ENCODE data around the gene NAP1L1.

NAP1L1 gene

GRCh38 chr12:76057326-76057725 is 27.2 kb downstream of the NAP1L1 start:
- H3K36me3 ChIP-seq (ENCODE audit: control insufficient read depth in 1 of 2, insufficient read depth in 2 of 2, low read length in 2 of 2), result peaks cover 48% of the 10 kb centered on the region in 2 donors
- no peaks in the 10 kb centered on the region for H3K9me3 ChIP-seq (ENCODE audit: control insufficient read depth in 1 of 2, low read length in 2 of 2)
- H3K4me3 ChIP-seq (ENCODE audit: low read depth in 1 of 2, low read length in 2 of 2), result no peak overlapping the region
- H3K4me1 ChIP-seq (ENCODE audit: control insufficient read depth in 1 of 2, insufficient read depth in 2 of 2, low read length in 2 of 2), result no peaks in the 10 kb centered on the region
- H3K27me3 ChIP-seq (ENCODE audit: low read depth, low read length), result no peaks in the 10 kb centered on the region
- H3K27ac ChIP-seq (ENCODE audit: low read length), result no peak overlapping the region

- Histone ChIP-seq H3K9me3 (ENCODE audit: control insufficient read depth in 1 of 2, low read length in 2 of 2) (no peaks in the 10 kb centered on the region), H3K27me3 (ENCODE audit: low read depth, low read length) (no peaks in the 10 kb centered on the region), H3K4me1 (ENCODE audit: control insufficient read depth in 1 of 2, insufficient read depth in 2 of 2, low read length in 2 of 2) (no peaks in the 10 kb centered on the region), H3K4me3 (ENCODE audit: low read depth in 1 of 2, low read length in 2 of 2) (no peak overlapping the region), H3K27ac (ENCODE audit: low read length) (no peak overlapping the region), H3K36me3 (ENCODE audit: control insufficient read depth in 1 of 2, insufficient read depth in 2 of 2, low read length in 2 of 2) (peaks cover 47 to 58% of the 10 kb centered on the region in 2 donors)
Observed at GRCh38 chr12:76055393-76055792, 29.1 kb downstream of the NAP1L1 start.

DNA sequence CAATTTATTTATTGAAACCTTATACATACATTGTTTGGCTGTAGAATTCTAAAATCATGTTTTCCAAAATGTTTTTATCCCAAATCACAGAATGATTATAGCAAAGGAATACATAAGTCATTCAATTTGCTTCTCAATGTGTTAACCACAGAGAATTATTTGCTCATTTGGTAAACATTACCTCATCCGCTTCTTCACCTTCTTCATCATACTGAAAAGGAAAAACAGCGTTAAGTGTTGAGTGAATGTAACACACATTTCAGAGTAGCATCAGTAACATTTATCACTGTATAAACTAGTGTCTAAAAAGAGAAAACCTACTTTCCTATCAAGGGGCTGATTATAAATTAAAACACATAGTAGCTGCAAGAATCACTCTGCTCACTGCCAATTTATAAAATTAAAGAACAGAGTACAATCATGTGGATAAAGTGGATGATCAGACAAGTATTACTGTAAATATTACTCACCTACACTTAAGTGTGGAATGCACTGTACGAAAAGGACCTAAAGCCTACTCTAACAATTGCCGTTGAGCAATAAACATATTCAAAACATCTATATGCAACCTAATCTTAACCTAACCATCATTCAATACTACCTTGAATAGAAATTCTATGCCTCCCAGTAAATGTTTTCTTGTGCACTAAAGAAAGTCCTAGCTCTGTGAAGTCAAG is 34.8 kb downstream of the NAP1L1 start:
- no peak overlapping the region for H3K27ac ChIP-seq (ENCODE audit: low read length)
- no peak overlapping the region for H3K4me3 ChIP-seq (ENCODE audit: low read depth in 1 of 2, low read length in 2 of 2)
- H3K9me3 ChIP-seq (ENCODE audit: control insufficient read depth in 1 of 2, low read length in 2 of 2), result no peaks in the 10 kb centered on the region
- no peaks in the 10 kb centered on the region for H3K4me1 ChIP-seq (ENCODE audit: control insufficient read depth in 1 of 2, insufficient read depth in 2 of 2, low read length in 2 of 2)
- no peaks in the 10 kb centered on the region for H3K27me3 ChIP-seq (ENCODE audit: low read depth, low read length)
- peaks cover 40 to 52% of the 10 kb centered on the region in 2 donors for H3K36me3 ChIP-seq (ENCODE audit: control insufficient read depth in 1 of 2, insufficient read depth in 2 of 2, low read length in 2 of 2)

DNA sequence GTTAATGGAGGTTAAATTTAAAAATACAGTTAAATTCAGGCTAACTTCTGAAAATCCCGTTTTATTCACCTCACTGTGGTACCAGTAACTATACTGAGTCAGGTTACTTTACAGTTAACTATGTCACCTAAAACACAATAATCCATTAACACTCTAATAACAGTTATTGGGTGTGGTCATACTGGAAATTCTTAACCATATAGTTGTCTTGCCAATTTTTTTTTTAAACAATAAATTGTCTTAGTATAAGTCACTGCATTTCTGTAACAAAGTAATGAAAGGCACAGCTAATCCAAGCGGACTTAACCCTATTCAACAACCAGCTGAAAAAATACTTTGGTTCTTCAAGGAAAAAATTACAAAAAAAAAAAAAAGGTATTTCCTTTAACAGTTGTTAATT is 36.7 kb downstream of the NAP1L1 start:
- Histone ChIP-seq H3K9me3 (ENCODE audit: control insufficient read depth in 1 of 2, low read length in 2 of 2) (no peaks in the 10 kb centered on the region), H3K4me3 (ENCODE audit: low read depth in 1 of 2, low read length in 2 of 2) (no peak overlapping the region), H3K36me3 (ENCODE audit: control insufficient read depth in 1 of 2, insufficient read depth in 2 of 2, low read length in 2 of 2) (peaks cover 29 to 33% of the 10 kb centered on the region in 2 donors), H3K27ac (ENCODE audit: low read length) (no peak overlapping the region), H3K27me3 (ENCODE audit: low read depth, low read length) (no peaks in the 10 kb centered on the region), H3K4me1 (ENCODE audit: control insufficient read depth in 1 of 2, insufficient read depth in 2 of 2, low read length in 2 of 2) (no peaks in the 10 kb centered on the region)

DNA sequence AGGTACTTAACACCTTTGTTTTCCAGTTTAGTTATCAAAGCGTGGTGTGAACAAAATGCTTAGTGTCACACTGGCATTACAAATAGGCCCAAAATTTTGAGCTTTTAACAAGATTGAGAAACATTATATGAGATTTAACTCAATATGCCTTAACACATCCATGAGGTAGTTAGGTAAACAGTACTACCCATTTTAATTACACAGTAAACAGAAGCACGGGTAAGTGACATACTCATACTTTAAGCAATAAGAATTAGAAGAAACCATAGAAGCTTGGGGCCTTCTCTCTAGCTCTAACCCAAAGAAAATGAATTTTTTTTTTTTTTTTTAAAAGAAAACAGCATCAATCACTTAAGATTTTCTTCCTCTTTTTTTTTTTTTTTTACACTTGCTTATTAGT is 37.4 kb downstream of the NAP1L1 start:
- no peaks in the 10 kb centered on the region for H3K4me1 ChIP-seq (ENCODE audit: control insufficient read depth in 1 of 2, insufficient read depth in 2 of 2, low read length in 2 of 2)
- no peak overlapping the region for H3K27ac ChIP-seq (ENCODE audit: low read length)
- H3K27me3 ChIP-seq (ENCODE audit: low read depth, low read length), result no peaks in the 10 kb centered on the region
- H3K4me3 ChIP-seq (ENCODE audit: low read depth in 1 of 2, low read length in 2 of 2), result no peak overlapping the region
- H3K9me3 ChIP-seq (ENCODE audit: control insufficient read depth in 1 of 2, low read length in 2 of 2), result no peaks in the 10 kb centered on the region
- H3K36me3 ChIP-seq (ENCODE audit: control insufficient read depth in 1 of 2, insufficient read depth in 2 of 2, low read length in 2 of 2), result peaks cover 22 to 26% of the 10 kb centered on the region in 2 donors

DNA sequence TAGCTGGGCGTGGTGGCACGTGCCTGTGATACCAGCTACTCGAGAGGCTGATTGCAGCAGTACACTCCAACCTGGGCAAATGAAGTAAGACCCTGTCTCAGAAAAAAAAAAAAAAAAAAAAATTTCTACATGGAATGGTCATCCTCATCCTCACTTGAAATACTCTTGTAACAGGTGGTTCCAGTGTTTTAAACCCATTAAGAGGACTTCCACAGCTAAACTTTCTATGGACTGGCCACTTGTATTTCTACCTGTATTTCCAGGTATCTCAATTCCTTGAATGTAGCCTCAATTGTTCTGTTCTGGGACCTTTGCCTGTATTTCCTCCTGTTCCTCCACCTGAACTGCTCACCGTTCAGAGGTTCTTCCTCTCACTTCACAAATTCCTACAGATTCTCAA is 41.1 kb downstream of the NAP1L1 start:
- Histone ChIP-seq H3K4me1 (ENCODE audit: control insufficient read depth in 1 of 2, insufficient read depth in 2 of 2, low read length in 2 of 2) (no peaks in the 10 kb centered on the region), H3K4me3 (ENCODE audit: low read depth in 1 of 2, low read length in 2 of 2) (no peak overlapping the region), H3K36me3 (ENCODE audit: control insufficient read depth in 1 of 2, insufficient read depth in 2 of 2, low read length in 2 of 2) (peaks cover 0 to 4% of the 10 kb centered on the region in 2 donors), H3K27me3 (ENCODE audit: low read depth, low read length) (no peaks in the 10 kb centered on the region), H3K27ac (ENCODE audit: low read length) (no peak overlapping the region), H3K9me3 (ENCODE audit: control insufficient read depth in 1 of 2, low read length in 2 of 2) (no peaks in the 10 kb centered on the region)

- Histone ChIP-seq H3K4me1 (ENCODE audit: control insufficient read depth in 1 of 2, insufficient read depth in 2 of 2, low read length in 2 of 2) (no peaks in the 10 kb centered on the region), H3K9me3 (ENCODE audit: control insufficient read depth in 1 of 2, low read length in 2 of 2) (no peaks in the 10 kb centered on the region), H3K36me3 (ENCODE audit: control insufficient read depth in 1 of 2, insufficient read depth in 2 of 2, low read length in 2 of 2) (no peaks in the 10 kb centered on the region), H3K27me3 (ENCODE audit: low read depth, low read length) (no peaks in the 10 kb centered on the region), H3K4me3 (ENCODE audit: low read depth in 1 of 2, low read length in 2 of 2) (no peak overlapping the region), H3K27ac (ENCODE audit: low read length) (no peak overlapping the region)
Observed at GRCh38 chr12:76042147-76042546, 42.3 kb downstream of the NAP1L1 start.

GRCh38 chr12:76041406-76041805 is 43.1 kb downstream of the NAP1L1 start:
- H3K27ac ChIP-seq (ENCODE audit: low read length), result no peak overlapping the region
- no peaks in the 10 kb centered on the region for H3K9me3 ChIP-seq (ENCODE audit: control insufficient read depth in 1 of 2, low read length in 2 of 2)
- H3K4me3 ChIP-seq (ENCODE audit: low read depth in 1 of 2, low read length in 2 of 2), result no peak overlapping the region
- H3K4me1 ChIP-seq (ENCODE audit: control insufficient read depth in 1 of 2, insufficient read depth in 2 of 2, low read length in 2 of 2), result no peaks in the 10 kb centered on the region
- H3K36me3 ChIP-seq (ENCODE audit: control insufficient read depth in 1 of 2, insufficient read depth in 2 of 2, low read length in 2 of 2), result no peaks in the 10 kb centered on the region
- no peaks in the 10 kb centered on the region for H3K27me3 ChIP-seq (ENCODE audit: low read depth, low read length)

DNA sequence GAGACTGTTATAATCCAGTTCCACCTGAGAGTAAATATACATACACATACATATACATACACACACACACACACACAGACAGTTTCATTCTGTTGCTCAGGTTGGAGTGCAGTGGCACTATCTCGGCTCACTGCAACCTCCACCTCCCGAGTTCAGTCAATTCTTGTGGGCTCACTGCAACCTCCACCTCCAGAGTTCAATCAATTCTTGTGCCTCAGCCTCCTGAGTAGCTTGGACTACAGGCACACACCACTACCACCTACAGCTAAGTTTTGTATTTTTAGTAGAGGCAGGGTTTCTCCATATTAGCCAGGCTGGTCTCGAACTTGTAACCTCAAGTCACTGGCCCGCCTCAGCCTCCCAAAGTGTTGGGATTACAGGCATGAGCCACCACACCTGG is 44.0 kb downstream of the NAP1L1 start:
- H3K27ac ChIP-seq (ENCODE audit: low read length), result no peak overlapping the region
- no peaks in the 10 kb centered on the region for H3K9me3 ChIP-seq (ENCODE audit: control insufficient read depth in 1 of 2, low read length in 2 of 2)
- H3K27me3 ChIP-seq (ENCODE audit: low read depth, low read length), result no peaks in the 10 kb centered on the region
- H3K36me3 ChIP-seq (ENCODE audit: control insufficient read depth in 1 of 2, insufficient read depth in 2 of 2, low read length in 2 of 2), result no peaks in the 10 kb centered on the region
- H3K4me1 ChIP-seq (ENCODE audit: control insufficient read depth in 1 of 2, insufficient read depth in 2 of 2, low read length in 2 of 2), result no peaks in the 10 kb centered on the region
- no peak overlapping the region for H3K4me3 ChIP-seq (ENCODE audit: low read depth in 1 of 2, low read length in 2 of 2)

- no peaks in the 10 kb centered on the region for H3K9me3 ChIP-seq (ENCODE audit: control insufficient read depth in 1 of 2, low read length in 2 of 2)
- no peak overlapping the region for H3K4me3 ChIP-seq (ENCODE audit: low read depth in 1 of 2, low read length in 2 of 2)
- H3K4me1 ChIP-seq (ENCODE audit: control insufficient read depth in 1 of 2, insufficient read depth in 2 of 2, low read length in 2 of 2), result no peaks in the 10 kb centered on the region
- no peak overlapping the region for H3K27ac ChIP-seq (ENCODE audit: low read length)
- H3K36me3 ChIP-seq (ENCODE audit: control insufficient read depth in 1 of 2, insufficient read depth in 2 of 2, low read length in 2 of 2), result no peaks in the 10 kb centered on the region
- H3K27me3 ChIP-seq (ENCODE audit: low read depth, low read length), result no peaks in the 10 kb centered on the region
Observed at GRCh38 chr12:76038176-76038575, 46.3 kb downstream of the NAP1L1 start.

GRCh38 chr12:76037130-76038103 is 47.1 kb downstream of the NAP1L1 start:
- Histone ChIP-seq H3K4me3 (ENCODE audit: low read depth in 1 of 2, low read length in 2 of 2) (no peak overlapping the region), H3K4me1 (ENCODE audit: control insufficient read depth in 1 of 2, insufficient read depth in 2 of 2, low read length in 2 of 2) (no peaks in the 10 kb centered on the region), H3K9me3 (ENCODE audit: control insufficient read depth in 1 of 2, low read length in 2 of 2) (no peaks in the 10 kb centered on the region), H3K27me3 (ENCODE audit: low read depth, low read length) (no peaks in the 10 kb centered on the region), H3K27ac (ENCODE audit: low read length) (no peak overlapping the region), H3K36me3 (ENCODE audit: control insufficient read depth in 1 of 2, insufficient read depth in 2 of 2, low read length in 2 of 2) (peaks cover 0 to 2% of the 10 kb centered on the region in 2 donors)
